SH-SY5Y (cell line): Measurements from ENCODE around the gene NUBP2.

Source experiments
- GATA2 ChIP-seq: IDR thresholded peaks from 2 replicates; pipeline ENCODE4 v1.6.1; 2011; ENCODE audit warnings: mild to moderate bottlenecking, low read depth, low read length
- GATA3 ChIP-seq: IDR thresholded peaks from 2 replicates; pipeline ENCODE4 v1.6.1; 2011; ENCODE audit warnings: low read depth, mild to moderate bottlenecking, low read length, moderate library complexity

DNA sequence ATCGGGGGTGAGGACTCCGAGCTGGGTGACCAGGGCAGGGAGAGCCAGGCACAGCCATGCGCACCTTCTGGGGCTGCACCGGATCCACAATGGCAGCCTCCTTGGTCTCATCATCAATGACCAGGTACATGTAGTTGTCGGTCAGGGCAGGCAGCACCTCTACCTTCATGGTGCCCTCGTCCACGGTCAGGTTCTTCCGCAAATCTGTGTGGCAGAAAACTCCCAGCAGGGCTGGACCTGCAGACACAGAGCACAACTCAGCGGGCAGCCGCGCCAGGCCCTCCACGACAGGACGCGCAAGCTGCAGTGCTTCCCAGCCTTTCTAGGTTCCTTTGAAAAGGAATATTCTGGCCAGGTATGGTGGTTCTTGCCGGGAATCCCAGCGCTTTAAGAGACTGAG lies 40.0 kb downstream of the NUBP2 start:
- TF ChIP-seq GATA2: no peak
- TF ChIP-seq GATA3: no peak
